Cardiac septum (tissue), 1 donor: ENCODE measurements around the gene KIF3A. TPM values are rescaled to one million over a fixed set of nuclear protein-coding genes. Genes with fewer than 3 reads are reported as not detected.

ENCODE experiments used
- DNase-seq: peaks from one replicate; pipeline ENCODE4 v3.0.0-alpha.2; 2020; ENCODE audit warnings: low spot score
- intact Hi-C: fragments of 100-400 bp; cut with DNase I; formaldehyde crosslinking; loops from one replicate; pipeline ENCODE4 v1.14.0; 2022
- total RNA-seq: library from RNA; stranded (reverse); fragmentation: NEBNext Ultra II Directional; extraction: Animal tissue kit (Norgen Biotek cat#: 25700); gene quantifications from one replicate; pipeline ENCODE4 v1.2.1, GENCODE V29; 2021
- donor health status: DM: no; HTN: no; CAD: no.

The KIF3A gene
- total RNA-seq, 1 donor from 2014 or later, result 10.9 TPM

DNA sequence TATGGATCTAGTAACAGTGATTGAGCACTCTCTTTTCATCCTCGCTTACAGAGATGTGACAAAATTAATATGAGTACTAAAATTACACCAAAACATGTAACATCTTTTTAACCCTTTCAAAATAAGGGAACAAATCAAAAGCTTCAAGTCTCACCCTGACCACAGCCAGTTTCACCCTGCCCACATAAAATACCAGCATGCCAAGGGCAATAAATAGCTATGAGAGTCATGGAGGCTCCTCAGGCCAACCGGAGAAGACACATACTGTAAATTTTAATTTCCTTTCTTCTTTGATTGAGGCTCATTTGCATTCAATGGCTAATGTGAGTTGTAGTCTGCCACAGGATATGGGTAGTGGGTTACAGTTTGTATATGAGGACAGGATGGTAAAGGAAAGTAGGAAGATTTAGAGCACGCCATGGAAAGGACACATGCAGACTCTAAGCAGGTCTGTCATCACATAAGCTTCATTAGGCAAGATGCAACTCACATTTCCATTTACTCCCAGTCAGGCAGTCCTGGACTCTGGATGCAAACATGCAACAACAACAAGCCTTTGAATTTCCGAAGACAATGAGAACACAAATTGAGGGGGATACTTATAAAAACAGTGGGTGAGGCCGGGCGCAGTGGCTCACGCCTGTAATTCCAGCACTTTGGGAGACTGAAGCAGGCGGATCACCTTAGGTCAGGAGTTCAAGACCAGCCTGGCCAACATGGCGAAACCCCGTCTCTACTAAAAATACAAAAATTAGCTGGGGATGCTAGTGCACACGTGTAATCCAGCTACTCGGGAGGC lies 52.2 kb downstream of the KIF3A start:
- DNase-seq, result no peak
- intact Hi-C loops, result no loop called here

DNA sequence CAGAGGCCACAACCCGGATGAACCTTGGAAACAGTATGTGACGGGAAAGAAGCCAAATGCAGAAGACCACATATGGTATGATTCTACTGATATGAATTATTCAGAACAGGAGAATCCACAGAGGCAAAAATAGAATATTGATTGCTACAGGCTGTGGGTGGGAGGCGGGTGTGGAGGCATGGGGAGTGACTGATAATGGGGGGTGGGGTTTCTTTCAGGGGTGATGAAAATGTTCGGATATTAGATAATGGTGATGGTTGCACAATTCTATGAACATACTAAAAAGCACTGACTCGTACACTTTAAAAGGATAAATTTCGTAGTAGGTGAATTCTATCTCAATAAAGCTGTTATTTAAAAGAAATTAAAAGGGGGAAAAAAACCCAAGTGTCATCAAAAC lies 52.9 kb downstream of the KIF3A start:
- intact Hi-C loops, result no loop called here
- no peak for DNase-seq

DNA sequence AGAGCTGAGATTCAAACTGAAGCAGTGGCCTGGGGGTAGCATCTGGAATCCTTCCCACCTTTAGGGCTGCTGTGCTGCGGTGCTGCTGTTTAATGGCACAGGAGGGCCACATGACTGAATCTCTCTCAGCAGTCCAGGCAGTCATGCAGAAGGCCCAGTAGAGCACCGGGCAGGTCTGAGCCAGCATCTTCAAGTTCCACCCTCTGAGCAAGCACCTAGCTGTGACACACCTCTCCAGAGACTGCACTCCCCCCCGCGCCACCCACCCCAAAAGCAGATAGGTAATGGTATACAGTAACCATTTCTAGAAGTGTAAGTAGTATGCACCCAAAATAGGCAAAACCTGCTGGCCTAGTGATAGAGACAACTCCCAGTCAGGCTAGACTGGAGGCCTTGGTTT lies 55.4 kb downstream of the KIF3A start:
- no peak for DNase-seq
- intact Hi-C loops, result no loop called here

DNA sequence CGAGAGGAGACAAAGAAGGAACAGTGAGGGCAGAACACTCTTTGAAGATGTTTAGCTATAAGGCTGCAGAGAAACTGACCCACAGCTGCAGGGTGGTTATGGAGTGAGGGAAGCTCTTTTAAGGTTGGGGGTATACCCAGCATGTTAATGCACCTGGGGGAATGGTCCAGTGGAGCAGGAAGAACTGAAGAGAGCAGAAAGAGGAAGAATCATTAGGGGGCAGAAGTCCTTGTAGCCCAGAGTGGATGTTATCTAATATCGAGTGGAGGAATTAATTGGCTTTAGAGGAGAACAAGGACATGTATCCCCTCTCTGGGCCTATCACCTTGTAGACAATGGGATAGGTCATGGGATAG lies 55.9 kb downstream of the KIF3A start:
- DNase-seq, result no peak
- intact Hi-C loops, result no loop called here

DNA sequence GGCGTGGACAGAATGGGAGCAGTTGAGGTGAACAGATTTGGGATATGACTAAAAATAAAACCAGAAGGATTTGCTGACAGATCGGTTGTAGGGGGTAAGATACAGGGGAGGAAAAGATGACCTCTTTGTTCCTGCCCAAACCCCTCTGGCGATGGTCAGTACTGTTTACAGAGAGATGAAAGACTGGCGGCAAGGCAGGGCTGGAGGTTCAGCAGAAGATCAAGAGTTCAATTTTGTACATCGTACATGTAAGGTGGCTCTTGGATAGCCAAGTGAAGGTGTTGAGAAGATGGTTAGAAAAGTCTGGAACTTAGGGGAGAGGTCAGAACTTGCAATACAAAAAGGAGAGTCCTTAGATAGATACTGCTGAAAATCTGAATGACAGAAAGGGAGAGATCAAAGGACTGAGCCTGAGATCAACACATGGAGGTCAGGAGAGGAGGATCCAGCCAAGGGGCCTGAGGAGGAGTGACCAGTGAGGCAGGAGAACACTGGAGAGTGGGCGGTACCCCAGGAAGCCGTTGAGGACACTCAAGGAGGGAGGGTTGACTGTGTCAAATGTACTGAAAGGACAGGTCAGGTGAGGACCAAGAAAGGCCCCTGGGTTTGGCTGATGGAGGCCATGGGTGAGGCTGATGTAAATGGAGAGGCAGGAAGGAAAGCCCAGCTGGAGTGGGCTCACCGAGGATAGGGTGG lies 56.4 kb downstream of the KIF3A start:
- DNase-seq, result no peak
- intact Hi-C loops, result no loop called here

DNA sequence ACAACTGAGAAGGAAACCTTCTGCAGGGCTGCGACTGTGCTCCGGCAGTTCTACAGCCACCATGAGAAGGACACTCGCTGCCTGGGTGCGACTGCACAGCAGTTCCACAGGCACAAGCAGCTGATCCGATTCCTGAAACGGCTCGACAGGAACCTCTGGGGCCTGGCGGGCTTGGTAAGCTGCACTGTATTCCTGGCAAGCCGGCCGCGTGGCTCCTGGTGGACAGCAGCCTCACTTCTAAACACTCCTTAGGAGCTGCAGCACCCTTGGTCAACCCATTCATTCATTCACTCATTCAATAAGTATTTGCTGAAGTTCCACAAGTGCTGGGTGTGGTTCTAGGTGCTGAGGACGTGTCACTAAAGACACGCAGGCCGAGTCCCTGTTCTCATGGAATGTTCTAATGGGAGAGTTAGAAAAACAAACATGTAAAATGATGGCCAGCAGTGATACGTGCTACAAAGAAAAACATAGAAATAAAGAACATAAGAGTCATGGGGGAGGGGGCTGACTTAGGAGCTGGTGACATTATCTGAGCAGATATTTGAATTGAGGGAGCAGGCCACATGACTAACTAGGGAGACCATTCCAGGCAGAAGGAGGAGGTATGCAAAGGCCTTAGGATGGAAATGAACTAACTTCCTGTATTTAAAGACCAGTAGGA lies 57.5 kb downstream of the KIF3A start:
- intact Hi-C loops, result no loop called here
- DNase-seq, result no peak

DNA sequence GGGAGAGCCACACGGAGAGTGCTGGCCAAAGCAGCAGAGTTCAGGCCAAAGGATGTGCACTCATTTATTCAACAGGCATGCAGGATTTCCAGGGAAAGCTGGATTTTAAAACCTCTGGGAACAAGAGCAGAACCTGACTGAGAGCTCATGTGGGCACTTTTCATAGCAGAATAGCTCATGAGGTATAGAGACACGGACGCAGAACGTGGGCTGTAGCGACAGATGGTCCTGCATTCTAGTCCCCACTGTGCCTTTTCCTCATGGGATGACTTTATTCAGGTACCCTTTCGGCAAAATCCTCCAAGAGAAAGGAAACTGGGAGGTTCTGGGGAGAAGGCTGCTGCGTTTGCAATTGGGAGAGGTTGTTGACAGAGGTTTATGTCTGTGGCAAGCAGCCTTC lies 58.2 kb downstream of the KIF3A start:
- no peak for DNase-seq
- intact Hi-C loops, result no loop called here

DNA sequence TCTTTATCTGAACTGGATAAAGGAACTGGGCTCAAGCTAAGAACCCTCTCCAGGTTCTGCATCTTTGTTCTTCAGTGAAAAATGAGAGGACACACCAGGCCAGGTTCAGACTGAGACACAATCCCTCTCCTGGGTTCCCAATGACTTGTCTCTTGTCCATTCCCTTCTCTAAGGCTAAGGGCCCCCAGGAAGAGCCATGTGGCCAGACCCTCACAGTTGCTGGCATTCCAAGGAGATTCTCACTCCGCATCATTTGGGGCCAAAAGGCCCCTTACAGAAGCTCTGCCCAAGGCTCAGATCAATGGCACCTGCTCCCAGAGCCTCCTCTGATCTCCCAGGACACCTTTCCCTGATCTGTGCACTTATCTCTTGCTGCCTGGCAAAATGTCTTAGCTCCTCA lies 58.6 kb downstream of the KIF3A start:
- no peak for DNase-seq
- intact Hi-C loops, result no loop called here

DNA sequence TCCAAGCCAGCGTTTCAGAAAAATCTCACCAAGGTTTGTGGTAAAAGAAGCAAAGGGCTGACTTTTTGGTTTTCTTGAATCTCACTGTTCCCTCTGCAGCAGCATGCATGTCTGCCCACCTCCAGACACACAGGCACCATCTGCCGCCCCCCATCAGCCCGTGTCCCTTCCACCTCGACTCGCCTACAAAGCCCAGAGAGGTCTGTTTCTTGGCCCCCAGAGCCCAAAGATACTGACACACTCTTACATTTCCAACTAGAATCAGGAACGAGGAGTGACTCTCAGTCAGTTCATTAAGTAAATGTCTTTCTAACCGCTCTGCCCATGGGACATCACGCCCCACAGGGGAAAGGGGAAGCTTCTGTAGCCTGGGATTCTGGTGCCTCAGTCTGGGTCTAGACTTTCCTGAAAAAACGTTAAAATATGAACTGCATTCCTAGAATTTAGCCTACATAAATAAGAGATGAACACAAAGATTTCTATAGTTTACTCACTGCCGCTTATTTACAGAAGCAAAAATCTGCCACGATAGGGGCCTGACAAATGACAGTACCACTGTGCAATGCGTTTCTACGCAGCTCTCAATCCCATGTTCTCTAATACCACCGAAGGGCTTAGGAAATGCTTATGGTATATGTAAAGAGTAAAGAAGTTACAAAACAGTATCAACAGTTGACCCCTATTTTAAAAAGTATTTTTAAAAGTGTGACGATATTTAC lies 59.5 kb downstream of the KIF3A start:
- intact Hi-C loops, result no loop called here
- no peak for DNase-seq

DNA sequence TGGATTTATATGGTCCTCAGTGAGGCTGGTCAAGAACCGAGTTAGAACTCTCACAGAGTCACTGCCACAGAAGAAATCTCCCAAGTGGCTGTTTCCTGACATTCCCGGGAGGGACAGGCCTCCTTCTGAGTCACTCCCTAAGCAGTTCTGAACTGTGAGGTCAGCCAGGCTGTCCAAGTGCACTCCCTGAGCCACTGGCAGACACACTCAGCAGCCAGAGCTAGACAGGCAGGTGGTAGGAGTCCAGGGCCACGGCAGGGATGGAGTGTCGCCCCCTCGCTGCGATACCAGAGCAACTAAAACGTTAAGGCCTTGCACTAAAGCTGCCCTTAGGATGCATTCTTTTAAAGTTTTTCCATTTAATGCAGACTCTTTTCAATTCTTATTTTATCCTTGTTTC lies 60.2 kb downstream of the KIF3A start:
- intact Hi-C loops, result no loop called here
- DNase-seq, result no peak

DNA sequence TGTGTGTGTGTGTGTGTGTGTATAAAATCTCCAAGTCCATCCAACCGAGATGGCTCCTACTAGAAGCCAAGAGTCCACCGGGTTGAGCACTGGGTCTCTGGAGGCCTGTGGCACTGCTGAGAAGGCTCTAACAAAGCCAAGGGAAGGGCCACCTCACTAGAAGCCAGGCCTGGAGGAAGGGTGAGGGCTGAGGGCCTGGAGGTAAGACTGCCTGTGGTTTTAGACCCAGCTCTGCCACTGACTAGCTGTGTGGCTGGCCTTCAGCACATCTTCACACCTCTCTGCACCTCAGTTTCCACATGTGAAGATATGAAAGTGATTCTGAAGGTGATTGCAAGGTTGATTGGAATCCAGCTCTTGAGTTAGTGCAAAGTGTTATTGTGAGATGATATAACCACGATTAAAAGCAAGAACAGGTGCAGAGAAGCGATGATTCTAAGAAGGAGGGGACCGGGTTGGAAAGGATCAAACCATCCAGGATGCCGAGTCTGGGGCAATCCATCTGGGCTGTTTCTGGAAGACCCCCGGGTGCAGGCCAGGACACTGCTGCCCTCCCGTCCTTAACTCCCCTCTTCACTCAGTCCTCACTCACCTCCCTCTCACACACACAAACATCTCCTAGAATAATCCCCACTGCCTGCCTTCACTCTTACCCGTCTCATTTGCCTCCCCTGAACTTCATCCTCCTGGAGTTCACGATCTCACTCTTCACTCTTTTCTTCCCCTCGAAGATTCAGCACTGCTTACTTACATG lies 61.2 kb downstream of the KIF3A start:
- intact Hi-C loops, result no loop called here
- DNase-seq, result no peak

DNA sequence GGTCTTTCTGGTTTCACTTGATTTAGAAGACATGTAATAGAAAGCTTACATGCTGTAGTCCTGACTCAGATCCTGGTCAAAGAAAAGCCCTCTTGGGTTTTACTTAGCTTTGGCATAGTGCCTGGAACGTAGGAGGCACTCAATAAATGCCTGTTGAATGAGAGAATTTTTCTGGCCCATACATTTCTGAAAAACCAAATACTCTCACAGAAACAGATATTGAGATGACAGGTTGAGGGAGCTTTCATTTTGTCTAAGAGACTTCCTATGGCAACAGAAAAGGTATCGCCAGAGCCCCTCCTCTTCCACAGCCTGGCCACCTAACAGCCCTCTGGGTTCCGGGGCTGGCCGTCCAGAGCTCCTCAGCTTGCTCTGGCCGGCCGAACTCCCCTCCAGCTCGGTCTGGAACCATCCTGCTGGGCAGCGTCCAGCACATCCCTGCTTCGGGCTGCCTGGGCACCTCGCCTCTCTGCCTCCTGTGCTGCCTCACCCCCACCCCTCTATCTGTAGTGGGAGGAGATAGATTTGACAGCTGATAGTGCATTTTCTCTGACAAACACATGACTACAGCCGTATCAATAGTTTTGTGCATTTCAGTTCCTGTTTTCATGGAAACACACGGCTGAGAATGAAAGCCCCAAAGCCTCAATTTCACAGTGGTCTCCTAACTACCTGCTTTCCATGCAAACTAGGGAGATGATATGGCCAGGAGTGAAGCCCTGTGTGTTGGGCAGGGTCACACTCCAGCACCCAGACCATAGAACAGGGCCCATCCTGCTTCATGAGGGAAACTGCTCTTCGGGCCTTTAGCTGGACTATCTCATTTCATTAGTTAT lies 62.5 kb downstream of the KIF3A start:
- DNase-seq, result no peak
- intact Hi-C loops, result no loop called here

DNA sequence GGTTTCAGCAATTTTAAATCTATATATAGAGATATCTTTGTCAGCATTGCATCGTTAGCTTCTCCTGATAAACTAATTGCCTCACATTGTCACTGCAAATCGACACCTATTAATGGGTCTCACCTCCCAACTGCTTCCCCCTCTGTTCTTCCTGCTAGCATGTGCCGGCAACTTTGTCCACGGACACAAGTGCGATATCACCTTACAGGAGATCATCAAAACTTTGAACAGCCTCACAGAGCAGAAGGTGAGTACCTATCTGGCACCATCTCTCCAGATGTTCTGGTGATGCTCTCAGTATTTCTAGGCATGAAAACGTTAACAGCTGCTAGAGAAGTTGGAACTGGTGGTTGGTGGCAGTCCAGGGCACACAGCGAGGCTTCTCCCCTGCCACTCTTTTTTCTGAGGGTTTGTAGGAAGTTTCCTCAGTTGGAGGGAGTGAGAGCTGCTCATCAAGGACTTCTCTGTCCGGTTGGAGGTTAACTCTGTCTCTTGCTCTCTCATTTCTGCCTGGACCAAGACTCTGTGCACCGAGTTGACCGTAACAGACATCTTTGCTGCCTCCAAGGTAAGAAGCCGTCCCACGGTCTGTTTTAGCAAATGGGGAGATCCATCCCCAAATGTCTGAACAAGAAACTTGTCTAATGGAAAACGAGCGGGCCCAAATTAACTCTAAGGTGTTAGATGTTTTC lies 63.3 kb downstream of the KIF3A start, which contains the start of gene IL4:
TSS of gene IL4 (plus strand) at position 51 of the 692 bp plus-strand sequence. CDS start at position 113, 62 bp downstream.
- intact Hi-C loops, result no loop called here
- no peak for DNase-seq

DNA sequence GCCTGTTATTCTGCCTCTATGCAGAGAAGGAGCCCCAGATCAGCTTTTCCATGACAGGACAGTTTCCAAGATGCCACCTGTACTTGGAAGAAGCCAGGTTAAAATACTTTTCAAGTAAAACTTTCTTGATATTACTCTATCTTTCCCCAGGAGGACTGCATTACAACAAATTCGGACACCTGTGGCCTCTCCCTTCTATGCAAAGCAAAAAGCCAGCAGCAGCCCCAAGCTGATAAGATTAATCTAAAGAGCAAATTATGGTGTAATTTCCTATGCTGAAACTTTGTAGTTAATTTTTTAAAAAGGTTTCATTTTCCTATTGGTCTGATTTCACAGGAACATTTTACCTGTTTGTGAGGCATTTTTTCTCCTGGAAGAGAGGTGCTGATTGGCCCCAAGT lies 63.9 kb downstream of the KIF3A start:
- no peak for DNase-seq
- intact Hi-C loops, result no loop called here

DNA sequence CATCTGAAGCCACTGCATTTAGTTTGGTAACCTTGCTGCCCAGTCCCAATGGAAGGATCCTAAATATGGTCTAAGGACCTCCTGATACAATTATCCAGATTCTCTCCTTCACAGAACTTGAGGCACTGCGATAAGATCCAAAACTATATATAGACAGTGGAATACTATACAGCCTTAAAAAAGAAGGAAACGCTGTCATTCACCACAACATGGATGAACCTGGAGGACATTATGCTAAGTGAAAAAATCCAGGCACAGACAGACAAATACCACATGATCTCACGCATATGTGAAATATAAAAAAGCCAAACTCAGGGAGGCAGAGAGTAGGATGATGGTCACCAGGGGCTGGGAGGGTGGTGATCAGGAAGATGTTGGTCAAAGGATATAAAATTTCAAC lies 66.3 kb downstream of the KIF3A start:
- intact Hi-C loops, result no loop called here
- DNase-seq, result no peak

DNA sequence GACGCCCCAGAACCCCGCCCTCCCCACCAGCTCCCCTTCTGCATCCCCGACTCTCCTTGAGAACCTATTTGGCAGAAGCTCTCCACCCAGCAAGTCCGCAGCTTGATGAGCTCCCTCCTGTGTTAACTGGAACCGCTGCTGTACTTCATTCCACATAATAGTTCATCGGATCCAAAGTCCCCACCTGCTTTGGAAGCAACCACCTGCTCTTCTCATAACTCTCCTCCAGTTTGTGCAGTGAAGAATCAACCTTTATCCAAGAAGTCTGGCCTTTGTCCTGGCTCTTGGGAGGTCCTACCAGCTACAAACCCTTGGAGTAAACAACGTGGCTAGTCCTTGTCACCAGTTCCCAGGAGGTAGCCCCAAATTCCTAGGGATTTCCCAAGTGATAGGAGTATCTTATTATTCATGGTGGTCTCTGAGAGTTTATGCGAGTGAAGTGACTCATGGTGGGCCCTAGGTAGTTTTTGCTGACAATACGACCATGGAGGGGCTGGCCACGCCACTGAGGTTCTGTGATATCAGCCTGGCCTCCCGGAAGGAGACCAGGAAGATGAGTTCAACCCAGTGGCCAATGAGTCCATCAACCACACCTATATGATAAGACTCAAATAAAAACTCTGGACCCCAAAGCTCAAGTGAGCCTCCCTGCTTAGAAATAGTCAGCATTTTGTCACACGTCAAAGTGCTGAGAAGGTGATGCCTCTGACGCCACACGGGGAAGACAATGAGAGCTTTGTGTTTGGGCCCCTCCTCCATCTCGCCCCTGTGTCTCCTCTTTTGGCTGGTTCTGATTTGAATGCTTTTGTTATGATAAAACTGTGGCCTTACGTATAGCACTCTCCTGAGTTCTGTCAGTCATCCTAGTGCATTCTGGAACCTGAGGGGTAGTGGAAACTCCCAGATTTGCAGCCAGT lies 67.1 kb downstream of the KIF3A start:
- no peak for DNase-seq
- intact Hi-C loops, result no loop called here

DNA sequence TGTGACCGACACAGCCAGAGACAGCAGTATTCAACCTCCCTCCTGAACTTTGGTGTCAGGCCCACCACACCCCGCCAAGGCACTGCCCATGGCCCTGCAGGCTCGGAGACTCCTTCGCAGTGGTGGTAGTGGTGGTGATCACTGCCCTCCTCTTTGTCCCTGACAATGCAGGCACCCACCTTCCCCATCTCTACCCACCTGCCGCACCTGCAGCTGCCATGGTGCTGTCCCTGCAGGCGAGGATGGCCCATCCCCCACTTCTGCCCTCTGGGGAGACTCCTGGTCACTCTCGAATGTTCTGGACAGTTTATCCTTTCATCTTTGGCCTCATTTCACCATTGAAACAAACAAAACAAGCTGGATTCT lies 67.9 kb downstream of the KIF3A start:
- DNase-seq, result no peak
- intact Hi-C loops, result no loop called here
